HL-60 (cell line): ENCODE data around the gene PPP6R3.

Experiments
- CTCF ChIP-seq: IDR thresholded peaks from one replicate; pipeline ENCODE4 v1.5.1; 2011; ENCODE audit warnings: low read length, control low read depth, inconsistent platforms; ENCODE audit not compliant: insufficient read depth
- GABPA ChIP-seq: IDR thresholded peaks from 2 replicates; pipeline ENCODE4 v1.6.1; 2012; ENCODE audit warnings: low read depth
- POLR2AphosphoS5 ChIP-seq: IDR thresholded peaks from 2 replicates; pipeline ENCODE4 v1.6.1; 2012; ENCODE audit warnings: low read depth
- REST ChIP-seq: IDR thresholded peaks from 2 replicates; pipeline ENCODE4 v1.6.1; 2012; ENCODE audit warnings: low read depth; ENCODE audit not compliant: insufficient replicate concordance

- TF ChIP-seq CTCF, result no peak
- no peak for TF ChIP-seq REST
- no peak for TF ChIP-seq GABPA
- no peak for TF ChIP-seq POLR2AphosphoS5
These were observed 16.0 kb upstream of the PPP6R3 start for GRCh38 chr11:68444566-68444965.
